CD1c-positive myeloid dendritic cell (primary cell): Measurements from ENCODE around the gene TCF25.
"Not testable (repeated sequence)": the region's sequence is repeated elsewhere in the genome, so short reads cannot be mapped to it uniquely, and the experiment has no call there.

Experiments
- DNase-seq: peaks from one replicate; pipeline ENCODE4 v3.0.0-alpha.2; 2016; ENCODE audit errors: extremely low spot score

The TCF25 gene

GRCh38 chr16:89919535-89920406, 46.4 kb downstream of the TCF25 start:
- DNase-seq = no peak

- no peak for DNase-seq
Measured at GRCh38 chr16:89920723-89921122, 47.3 kb downstream of the TCF25 start.

- DNase-seq = no peak
Measured at GRCh38 chr16:89921131-89921701, 47.8 kb downstream of the TCF25 start.

DNA sequence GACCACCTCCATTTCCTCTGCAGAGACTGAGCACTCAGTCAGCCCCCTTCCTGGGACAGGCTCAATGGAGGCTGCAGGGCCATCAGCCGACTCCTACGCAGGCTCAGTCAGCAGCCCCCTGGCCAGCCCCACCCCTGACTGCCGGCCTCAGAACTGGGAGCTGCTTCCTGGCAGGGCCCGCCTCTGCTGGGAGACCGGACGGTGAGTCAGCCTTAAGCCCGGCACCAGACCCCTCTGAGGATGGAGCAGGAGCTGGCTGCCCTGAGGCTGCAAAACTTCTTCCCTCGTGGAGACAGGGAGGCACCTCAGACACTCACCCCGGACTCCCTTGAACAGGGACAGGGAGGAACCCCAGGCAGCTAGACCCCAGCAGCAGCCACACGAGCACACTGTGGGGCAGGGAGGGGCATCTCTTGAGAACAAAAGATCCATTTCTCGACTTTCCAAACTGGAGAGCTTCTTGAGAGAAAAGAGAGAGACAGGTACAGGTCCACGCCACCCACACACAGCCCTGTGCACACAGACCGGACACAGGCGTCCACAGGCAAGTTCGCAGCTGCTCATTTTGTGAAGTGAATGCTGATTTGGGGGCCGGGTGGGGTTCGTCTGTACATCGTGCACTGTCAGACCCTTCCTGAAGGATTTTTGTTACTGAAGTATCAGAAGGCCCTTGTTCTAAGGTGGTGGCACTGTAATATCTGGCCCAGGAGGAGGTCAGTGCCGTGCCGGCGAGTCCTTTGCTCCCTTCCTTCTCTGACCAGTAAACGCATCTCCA, 48.5 kb downstream of the TCF25 start:
- DNase-seq = peak; percentile 59

DNA sequence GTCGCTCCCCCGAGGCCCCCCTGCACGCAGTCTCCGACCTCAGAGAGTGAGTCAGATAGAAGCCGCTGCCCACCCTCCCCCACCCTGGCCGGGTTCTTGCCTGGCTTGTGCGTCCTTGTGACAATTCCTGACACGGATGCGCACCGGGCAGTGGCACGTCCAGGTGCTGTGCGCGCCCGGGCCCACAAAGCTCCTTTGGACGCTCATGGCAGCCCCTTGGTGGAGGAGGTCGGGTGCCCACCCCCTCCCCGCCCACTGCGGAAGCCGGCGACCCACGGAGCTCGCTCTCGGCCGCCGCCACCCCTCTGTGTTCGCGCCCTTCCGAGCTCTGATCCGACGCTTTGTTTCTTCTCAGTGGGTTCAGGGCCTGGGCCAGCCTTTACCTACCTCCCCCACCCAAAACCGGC, 49.1 kb downstream of the TCF25 start:
- peak; percentile 68 for DNase-seq

DNA sequence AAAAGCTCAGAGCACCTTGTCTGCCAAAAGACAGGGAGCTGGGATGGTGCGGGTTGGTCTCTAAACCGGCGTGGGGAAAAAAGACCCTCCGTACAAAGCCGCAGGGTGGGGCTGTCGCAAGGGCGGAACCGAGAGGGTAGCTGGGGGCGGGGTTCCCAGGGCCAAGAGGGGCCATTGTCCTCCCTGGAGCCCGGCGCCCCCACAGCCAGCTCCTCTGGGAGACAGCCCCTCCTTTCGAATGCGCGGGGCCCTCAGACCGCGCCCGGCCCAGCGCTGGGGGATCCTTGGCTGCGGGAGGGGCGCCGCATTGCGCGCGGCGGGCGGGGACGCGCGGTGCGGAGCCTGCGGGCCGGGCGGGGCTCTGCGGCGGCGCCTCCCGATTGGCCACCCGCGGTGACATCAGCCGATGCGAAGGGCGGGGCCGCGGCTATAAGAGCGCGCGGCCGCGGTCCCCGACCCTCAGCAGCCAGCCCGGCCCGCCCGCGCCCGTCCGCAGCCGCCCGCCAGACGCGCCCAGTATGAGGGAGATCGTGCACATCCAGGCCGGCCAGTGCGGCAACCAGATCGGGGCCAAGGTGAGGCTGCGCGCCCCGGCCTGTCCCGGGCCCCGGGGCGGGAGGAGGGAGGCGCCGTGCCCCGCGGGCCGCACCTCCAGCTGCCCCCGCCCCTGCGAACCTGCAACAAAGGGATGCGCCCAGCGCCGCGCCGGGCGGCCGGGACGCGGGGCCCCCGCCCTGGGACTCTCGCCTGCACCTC, 49.7 kb downstream of the TCF25 start, which contains the start of gene TUBB3:
TSS of gene TUBB3 (plus strand) at position 459 of the 756 bp plus-strand sequence. CDS start at position 519, 60 bp downstream.
- DNase-seq = peak; percentile 73

DNA sequence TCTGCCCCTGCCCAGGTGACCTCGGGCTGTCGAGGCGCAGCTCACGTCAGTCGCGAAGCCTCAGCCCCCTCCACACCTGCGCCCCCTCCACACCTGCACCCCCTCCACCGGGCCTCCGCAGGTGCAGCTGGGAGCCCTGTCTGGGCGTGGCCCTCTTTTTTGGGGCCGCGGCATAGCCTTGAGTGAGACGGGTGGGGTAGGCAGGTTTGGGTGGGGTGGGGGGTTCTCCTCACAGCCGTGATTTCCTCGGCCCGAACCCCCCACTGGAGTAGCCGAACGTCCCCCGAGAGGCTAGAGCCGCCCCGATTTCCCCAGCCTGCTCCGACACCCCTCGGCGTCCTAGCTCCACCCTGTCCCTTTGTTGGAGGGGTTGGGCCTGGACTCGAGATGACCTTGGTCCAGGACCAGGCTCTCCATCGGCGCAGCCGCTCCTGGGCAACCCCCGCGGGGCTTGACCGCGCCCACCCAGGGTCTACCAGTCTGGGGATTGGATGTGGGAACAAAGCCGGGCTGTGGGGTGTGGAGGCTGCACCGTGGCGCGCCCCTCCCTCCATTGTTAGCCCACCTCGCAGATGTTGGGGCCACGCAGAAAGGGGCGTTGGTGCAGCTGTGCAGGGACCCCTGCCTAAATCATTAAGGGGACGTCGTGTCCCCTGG, 50.4 kb downstream of the TCF25 start:
- DNase-seq = no peak

- peak; percentile 48 for DNase-seq
Measured at GRCh38 chr16:89924297-89924924, 51.0 kb downstream of the TCF25 start.

DNA sequence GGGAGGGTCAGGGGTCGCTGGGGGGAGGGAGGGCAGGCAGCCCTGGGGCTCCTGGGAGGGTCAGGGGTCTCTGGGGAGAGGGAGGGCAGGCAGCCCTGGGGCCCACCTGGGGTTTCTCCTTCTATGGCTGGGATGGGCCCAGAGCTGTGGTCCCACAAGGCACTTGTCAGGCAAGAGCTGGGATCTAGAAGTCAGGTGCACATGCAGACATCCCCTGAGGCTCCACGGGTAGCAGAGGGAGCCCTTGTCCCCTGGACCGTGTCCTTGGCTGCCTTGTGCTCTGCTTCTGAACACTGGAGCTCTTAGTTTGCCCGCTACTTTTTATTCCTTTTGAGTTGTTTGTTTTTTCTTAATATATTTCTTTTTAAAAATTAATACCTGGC, 51.5 kb downstream of the TCF25 start:
- DNase-seq = no peak

DNA sequence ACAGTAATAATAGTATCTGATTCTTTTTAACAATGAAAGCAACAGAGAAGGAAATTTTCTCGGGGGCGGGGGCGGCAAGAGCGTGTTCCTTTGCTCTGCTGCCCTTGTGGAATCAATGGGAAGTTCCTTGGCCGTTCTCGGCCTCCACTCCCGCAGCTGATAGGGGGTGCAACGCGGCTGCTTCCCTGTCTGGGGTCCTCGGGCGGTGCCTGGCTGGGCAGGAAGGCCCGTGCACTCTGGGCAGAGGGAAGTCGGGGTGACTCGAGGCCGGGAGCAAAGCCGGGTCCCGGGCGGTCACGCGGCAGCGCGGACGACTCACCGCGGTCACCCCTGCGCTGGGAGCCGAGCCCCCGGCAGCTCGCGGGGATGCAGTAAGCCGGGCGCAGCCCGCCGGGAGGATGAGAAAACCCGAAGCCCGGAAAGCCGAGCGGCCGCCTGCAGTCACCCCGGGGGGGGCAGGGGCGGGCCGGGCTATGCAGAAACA, 52.2 kb downstream of the TCF25 start:
- DNase-seq = peak; percentile 68

GRCh38 chr16:89931305-89931896, 58.0 kb downstream of the TCF25 start:
- DNase-seq = no peak

DNA sequence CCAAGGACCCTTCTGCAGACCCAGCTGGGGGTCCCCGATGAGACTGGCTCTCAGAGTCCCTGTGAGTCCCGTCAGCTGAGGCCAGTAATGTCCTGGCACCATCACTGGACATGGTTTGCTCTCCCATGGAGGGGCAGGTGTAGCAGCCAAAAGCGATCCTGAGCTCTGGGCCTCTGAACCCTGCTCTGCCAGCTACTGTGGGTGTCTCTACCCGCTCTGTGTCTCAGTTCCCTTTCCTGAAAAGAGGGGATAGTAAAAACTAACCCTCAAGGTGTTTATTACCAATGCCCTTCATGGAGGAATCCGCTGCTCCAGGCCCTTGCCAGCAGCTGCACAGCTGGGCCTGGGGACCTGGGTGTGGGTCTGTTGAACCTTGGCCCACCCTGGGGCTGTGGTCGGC, 58.6 kb downstream of the TCF25 start:
- DNase-seq = no peak

DNA sequence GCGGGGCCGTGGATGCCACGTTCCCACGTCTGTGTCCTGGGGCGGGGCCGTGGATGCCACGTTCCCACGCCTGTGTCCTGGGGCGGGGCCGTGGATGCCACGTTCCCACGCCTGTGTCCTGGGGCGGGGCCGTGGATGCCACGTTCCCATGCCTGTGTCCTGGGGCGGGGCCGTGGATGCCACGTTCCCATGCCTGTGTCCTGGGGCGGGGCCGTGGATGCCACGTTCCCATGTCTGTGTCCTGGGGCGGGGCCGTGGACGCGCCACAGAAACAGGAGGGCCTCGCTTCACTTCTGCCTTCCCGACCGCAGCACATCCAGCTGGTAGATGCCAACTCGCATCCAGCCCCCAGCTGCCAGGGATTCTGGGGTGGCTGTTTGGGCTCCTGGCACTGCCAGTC, 60.6 kb downstream of the TCF25 start:
- not testable (repeated sequence) for DNase-seq

DNA sequence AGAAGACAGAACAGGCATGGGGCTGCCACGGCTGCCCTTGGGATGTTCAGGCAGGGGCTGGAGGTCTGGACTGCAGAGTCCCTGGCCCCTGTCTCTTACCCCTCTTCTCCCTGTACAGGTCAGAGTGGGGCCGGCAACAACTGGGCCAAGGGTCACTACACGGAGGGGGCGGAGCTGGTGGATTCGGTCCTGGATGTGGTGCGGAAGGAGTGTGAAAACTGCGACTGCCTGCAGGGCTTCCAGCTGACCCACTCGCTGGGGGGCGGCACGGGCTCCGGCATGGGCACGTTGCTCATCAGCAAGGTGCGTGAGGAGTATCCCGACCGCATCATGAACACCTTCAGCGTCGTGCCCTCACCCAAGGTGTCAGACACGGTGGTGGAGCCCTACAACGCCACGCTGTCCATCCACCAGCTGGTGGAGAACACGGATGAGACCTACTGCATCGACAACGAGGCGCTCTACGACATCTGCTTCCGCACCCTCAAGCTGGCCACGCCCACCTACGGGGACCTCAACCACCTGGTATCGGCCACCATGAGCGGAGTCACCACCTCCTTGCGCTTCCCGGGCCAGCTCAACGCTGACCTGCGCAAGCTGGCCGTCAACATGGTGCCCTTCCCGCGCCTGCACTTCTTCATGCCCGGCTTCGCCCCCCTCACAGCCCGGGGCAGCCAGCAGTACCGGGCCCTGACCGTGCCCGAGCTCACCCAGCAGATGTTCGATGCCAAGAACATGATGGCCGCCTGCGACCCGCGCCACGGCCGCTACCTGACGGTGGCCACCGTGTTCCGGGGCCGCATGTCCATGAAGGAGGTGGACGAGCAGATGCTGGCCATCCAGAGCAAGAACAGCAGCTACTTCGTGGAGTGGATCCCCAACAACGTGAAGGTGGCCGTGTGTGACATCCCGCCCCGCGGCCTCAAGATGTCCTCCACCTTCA, 61.5 kb downstream of the TCF25 start:
- DNase-seq = no peak

DNA sequence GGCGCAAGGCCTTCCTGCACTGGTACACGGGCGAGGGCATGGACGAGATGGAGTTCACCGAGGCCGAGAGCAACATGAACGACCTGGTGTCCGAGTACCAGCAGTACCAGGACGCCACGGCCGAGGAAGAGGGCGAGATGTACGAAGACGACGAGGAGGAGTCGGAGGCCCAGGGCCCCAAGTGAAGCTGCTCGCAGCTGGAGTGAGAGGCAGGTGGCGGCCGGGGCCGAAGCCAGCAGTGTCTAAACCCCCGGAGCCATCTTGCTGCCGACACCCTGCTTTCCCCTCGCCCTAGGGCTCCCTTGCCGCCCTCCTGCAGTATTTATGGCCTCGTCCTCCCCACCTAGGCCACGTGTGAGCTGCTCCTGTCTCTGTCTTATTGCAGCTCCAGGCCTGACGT, 62.2 kb downstream of the TCF25 start:
- DNase-seq = not testable (repeated sequence)

DNA sequence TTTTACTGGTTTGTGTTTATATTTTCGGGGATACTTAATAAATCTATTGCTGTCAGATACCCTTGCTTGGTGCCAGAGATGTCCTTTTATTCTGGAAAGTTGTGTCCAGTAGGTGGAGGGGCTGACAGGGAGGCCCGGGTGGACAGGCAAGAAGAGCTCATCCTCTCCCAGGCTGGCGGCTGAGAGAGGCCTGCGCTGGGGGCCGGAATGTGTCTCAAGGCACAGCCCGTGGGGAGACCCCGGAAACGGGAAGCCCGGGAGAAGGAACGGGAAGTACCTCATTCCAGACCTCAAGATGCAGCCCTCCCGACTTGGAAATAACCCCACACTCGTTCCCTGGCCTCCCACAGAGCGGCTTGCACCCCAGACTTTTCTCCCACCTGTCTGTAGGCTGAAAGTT, 62.6 kb downstream of the TCF25 start:
- no peak for DNase-seq

GRCh38 chr16:89936508-89936907, 63.1 kb downstream of the TCF25 start:
- DNase-seq = no peak

DNA sequence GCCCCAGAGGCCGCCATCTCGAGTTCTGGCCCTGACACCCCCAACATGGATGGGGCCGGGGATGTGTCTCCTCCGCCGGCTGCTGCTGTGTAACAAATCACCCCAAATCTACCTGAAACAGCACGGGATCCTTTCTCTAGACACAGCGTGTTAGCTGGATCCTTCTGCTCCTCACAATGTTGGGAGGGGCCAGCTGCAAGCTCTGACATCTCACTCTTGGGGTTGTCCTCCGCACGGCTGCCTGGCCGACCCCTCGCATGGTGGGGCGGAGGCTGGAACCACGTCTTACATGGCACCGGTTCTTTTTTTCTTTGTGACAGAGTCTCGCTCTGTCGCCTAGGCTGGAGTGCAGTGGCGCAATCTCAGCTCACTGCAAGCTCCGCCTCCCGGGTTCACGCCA, 63.6 kb downstream of the TCF25 start:
- DNase-seq = no peak
